ENCODE measurements around the gene LCN6.

- no peak for TF ChIP-seq CTCF (IDR thresholded peaks at IDR 0.05)
- TF ChIP-seq POLR2A (IDR thresholded peaks at IDR 0.05), result no peak
- no peak for TF ChIP-seq POLR2AphosphoS5 (IDR thresholded peaks at IDR 0.05)
Observed at GRCh38 chr9:136751244-136751643, 2.9 kb upstream of the LCN6 start.
